ENCODE measurements around the gene FBLIM1.

The FBLIM1 gene

DNA sequence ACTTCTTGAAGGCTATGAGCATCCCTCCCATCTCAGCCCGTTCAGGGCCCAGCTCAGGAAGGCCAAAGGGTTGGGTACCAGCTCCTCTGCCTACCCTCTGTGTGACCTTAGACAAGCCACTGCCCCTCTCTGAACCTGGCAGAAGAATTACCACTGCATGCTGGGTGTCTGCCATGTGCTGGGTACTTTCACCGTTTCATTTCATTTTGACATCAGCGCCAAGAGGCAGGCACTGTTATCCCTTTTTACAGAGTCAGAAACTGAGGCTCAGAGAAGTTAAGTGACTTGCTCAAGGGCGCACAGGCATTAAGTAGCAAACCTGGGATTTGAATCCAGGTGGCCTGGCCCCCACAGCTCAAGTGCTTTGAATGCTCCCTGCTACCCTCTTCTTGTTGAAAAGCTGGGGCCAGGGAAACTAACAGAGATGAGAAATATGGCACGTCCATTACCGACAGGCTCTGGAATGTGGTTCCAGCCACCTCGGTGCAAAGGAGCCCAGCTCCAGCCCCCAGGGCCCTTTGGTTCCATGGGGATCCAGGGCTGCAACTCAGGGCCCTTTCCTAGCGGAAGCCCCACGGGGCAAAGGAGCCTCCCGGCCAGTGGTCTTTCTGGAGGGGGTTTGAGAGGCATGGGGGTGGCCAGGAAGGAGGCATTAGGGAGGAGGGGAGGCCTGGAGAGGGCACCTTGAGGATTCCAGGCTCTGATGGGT, 9.8 kb upstream of the FBLIM1 start:
- DNase-seq = no peak

DNA sequence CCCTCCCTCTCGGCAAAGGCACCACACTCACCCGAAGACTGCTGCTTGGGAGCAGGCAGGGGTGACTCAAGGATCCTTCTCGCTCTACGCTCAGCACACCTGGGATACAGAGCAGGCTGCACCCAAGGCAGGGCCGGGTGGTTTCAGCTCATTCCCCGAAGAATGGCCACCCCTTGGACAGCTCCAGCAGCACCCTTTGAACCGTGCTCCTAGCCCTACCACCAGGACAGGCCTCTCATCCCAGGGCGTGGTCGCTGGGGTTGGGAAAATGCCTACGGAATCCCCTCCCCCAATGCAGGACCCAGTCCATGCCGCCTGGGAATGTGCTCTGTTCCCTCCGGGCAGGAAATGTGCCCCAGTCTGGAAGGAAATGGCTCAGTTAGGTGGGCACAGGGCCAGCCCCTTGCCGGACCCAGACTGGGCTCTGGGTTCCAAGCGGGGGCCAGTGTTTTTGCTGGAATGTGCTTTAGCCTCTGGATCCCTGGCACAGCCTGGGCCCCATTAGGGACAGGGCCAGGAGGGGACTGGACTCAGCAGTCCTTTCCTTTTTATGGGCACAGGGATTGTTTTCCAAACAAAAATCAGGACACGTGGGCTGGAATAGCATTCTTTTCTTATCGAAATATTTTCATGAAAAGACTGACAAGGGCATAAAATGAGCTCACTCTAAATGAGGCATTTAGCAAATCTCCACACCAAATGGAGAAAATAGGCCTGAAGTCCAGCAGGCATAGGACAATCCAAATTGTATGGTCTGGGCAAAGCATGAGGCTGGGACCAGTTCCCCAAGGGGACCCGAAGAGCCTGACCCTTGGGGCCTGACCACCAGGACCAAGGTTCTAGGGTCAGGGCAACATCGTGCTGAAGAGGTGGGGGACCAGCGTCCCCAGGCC, 8.9 kb upstream of the FBLIM1 start:
- DNase-seq = no peak

DNA sequence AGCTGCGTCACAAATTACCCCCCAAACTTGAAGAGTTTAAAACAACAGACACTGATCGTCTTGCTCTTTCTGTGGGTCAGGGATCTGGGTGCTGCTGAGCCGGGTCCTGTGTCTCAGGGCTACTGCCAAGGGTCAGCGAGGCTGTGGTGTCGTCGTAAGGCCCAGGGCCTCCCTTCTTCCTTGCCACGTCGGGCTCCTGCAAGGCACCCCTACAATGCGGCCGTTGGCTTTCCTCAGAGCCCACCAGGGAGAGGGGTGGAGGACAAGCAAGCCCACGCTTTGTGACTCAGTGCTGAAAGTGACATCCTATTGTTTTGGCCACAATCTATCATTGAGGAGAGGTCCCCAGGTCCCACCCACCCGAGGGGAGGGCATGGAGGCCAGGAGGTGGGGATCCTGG, 7.7 kb upstream of the FBLIM1 start:
- no peak for DNase-seq

DNA sequence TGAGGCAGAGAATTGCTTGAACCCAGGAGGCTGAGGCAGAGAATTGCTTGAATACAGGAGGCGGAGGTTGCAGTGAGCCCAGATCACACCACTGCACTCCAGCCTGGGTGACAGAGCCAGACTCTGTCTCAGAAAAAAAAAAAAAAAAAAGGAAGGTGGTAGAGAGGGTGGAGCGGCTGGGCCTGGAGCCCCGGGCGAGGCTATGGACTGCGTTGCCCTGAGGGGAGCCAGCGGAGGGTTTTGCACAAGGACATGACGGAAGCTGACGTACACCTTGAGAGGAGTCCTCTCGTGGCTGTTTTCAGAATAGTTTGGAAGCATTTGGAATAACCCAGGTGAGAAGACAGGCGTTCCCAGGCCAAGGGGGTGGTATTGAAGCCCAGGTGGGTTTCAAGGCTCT, 6.9 kb upstream of the FBLIM1 start:
- no peak for DNase-seq

DNA sequence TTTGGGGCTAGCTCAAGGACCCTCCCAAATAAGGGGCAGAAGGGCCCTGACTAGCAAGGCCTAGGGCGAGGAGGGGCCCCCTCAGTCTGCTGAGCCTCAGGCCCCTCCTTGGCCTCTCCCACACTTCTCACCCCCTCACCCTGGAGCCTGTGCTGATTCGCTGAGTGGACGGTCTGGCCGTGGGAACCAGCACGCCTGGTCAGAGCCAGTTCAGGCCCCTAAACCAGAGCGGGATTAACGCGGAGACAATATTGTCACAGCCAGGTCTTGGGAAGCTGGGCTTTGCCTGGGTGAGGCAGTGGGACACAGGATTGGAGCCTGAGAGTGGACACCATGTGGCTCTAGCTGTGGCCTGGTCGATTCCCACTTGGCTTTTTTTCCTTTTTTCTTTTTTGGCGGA, 4.8 kb upstream of the FBLIM1 start:
- no peak for DNase-seq

DNA sequence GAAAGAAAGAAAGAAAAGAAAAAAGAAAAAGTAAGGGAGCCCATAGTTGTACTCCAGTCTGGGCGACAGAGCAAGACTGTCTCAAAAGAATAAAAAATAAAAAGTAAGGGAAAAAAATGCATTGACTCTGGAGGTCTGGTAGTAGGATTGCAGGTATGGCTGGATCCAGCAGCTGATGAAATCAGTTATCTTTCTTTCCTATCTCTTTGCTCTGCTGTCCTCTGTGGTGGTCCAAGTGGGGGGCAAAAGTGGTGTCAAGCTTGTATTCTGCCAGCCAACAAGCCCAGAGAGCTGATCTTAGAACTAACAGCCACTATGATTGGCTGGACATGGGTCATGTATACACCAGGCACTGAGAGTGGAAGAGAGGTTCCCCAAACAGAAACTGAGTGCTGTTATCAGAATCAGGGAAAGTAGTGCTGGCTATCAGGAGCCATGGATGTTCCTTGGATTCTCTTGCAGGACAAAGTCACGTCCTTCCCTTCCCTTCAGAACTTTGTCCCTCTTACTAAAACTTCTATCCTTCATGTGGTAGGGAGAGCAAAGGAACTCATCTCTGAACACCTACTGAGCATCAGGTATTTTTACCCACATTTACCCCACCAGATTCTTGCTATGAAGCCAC, 3.5 kb upstream of the FBLIM1 start:
- no peak for DNase-seq

DNA sequence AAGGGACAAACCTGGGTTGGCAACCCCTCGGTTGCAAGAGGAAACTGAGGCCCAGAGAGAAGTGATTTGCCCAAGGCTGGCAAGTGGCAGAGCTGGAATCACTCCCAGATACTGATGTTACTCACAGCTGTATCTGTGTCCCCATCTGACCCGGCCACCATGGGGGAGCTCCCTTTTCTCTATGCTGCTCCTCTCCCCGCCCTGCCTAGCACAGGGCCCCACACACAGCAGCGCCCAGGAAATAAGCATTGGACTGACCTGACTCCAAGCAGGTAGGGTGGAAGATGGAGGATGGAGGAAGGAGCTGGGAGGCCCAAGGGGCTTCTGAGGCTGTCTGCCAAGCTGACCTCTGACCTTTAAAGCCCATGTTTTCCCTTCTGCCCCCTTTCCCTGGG, 3.0 kb upstream of the FBLIM1 start:
- DNase-seq = no peak

DNA sequence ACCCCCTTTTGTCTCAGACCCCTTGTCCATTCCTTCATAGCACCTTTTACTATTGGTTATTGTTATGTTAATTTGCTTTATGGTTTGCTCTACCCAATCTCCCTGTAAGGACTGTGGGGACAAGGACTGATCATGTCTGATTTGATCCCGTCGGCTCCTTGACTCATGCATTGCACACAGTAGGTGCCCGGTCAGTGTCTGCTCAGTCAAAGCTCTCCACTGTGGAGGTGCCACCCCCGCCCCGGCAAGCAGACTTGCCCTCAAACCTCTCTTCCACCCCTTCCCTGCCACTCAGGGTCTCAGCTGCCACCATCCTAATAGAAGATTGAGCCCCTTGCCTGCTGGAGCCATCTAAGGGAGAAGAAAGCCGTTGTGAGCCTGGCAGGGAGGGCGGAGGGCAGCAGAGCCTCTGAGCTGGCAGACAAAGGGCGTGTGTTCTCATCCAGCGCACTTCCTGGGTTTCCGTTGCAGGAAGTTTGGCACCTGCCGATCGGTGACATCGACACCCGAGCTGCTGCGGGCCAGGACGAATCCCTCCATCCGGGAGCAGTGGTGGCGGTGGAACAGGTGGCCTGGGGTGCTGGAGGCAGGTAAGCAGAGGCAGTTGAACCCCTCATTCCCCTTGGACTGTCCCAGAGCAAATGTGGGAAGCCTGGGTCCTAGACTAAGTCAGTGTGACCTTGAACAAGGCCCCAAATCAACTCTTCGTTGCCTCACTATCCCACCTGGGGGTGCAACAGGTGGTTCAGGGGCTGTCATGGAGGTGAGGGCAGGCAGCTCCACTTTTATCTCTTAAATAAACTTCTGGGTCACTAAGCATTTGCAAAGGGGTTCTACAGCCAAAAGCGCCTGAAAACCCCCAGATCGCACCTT, 2.2 kb upstream of the FBLIM1 start:
- no peak for DNase-seq

DNA sequence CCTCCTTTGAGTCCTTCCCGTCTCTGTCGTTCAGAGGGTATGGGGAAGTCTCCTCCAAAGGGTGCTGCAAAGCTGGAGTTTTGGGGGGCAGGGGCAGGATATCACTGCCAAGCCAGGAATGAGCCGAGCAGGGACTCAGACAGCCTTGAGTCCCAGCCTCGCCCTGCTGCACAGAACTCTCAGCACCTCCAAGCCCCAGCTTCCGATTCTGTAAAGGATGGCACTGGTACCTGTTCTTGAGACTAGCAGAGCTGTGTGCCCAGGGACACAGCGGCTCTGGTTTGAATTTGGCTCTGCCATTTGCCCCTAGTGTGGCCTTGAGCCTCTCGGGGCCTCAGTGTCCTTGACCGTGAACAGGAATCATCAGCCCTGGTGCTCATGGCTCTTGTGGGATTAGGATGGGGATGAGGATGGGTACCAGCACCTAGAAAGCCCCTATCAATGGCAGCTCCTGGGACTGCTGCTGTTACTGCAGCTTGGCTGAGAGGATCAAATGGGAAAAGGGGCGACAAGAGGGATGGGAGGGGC, 1.5 kb upstream of the FBLIM1 start:
- DNase-seq = no peak

DNA sequence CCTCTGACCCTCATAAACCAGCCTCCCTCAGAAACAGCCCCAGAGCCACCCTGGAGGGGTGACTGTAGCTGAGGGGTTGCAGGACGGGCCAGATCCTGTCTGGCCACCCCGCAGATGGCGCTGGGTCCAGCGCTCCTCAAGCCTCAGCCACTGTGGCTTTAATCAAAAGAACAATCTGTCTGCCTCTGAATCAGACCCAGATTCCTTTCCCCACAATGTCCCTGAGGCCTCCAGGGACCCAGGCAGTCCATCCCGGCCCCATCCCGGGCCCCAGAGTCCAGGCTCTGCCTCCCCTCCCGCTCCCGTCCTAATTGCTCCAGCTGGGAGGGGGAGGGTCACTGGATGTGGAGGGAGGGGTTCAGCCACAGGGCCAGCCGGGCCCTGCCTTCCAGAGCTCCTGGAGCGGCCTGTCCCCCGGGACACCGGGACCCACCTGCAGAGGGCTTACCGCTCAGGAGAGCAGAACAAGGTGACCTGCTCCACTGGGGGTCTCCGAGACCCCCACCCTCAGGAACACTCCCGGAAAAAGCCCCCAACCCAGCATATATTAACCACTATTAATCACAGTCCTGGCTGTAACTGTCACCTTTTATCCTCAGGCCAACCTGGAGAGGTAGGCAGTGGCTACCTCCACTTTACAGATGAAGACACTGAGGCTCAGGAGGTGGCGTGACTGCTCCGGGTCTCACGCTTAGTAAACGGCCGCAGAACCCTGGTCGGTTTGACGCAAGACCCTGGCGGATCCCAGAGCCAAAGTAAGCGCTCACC, 836 bp upstream of the FBLIM1 start:
- no peak for DNase-seq

DNA sequence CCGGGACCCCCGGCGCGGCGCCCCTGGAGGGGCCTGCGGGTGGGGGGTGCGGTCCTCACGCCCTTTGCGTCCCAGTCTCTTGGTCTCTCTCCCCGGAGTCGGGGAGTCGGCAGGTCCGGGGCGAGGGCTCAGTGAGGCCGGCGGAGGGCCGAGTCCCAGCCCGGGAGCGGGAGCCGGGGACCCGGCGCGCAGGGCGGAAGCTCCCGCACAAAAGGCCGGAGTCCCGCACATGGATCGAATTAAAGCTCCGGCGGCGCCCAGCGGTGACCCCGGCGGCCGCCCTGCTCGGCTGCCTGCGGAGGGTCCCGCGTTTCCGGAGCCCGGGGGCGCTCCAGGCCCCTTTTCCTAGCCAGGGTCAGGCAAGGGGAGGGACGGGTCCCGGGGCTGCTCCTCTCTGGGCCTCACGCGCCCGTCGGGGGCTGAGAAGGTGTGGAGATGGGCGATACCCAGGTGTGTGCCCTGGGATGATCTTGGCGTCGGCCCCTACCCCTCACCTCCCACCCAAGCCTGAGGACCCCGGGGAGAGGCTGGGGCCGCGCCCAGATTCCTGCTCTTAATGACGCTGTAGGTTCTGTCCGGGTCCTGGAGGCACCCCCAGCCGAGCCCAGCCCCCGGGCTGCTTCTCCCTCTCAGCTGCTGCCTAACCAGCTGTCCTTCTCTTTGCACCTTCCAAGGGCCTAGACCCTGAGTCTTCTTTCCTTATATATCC, 512 bp downstream of the FBLIM1 start:
- no peak for DNase-seq

DNA sequence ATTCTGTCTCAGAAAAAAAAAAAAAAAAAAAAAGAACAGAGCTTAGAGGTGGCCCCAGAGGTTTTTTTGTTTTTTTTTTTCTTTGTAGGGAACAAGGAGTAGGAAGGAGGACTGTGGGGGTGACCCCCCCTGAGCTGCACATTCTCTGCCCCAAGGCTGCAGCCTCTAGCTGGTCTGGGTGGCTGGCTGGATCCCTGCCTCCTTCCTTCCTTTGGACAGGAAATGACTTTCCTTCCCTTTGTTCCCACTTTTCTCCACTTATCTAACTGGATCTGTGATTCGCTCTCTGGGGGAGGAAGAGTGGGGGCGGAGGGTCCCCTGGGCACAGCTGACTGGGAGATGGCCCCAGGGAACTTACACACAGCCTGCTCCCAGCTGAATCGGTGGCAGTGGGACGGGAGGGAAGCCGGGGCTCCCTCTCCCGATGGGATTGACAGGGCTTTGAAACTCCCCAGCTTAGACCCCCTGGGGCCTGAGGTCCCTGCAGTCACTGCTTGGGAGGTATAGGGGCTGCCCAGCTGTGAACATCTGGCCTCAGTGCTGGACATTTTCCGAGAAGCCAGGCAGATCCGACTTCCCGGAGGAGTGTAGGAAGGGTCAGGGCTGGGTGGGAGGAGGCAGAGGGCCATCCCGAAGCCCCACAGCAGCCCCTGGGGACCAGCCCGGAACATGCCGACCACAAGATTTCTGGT, 2.1 kb downstream of the FBLIM1 start:
- no peak for DNase-seq

DNA sequence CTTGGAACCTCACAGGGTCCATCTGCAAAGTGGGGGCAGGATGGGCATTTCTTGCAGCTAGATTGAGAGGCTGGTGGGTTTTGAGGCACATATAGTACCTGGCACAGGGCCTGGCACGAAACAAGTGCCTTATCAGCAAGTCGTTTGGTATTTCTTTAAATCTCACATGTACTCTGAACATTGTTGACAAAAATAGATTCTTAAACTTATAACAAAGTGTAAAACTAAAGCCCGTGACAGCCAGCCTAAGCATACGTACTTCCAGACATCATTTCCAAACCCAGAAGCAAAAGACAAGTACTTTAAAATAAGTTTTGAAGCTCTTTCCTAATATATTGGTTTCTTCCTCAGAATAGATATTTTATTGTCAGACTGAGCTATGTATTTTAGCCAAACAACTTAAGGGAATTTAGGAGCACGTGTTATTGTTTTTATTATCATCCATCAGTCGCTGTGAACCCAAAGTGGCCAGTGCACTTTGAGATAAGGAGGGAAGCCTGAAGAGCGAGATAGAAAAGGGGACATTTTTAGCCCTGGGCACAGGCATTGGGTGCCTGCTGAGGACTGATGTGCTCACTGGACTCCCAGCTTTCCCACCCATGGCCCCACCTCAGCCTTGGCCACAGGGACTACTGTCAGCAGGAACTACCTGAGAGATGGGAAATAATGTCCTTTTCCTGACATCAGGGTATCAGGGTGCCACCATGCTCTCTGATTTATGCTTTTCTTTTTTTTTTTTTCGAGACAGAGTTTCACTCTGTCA, 3.0 kb downstream of the FBLIM1 start:
- no peak for DNase-seq

DNA sequence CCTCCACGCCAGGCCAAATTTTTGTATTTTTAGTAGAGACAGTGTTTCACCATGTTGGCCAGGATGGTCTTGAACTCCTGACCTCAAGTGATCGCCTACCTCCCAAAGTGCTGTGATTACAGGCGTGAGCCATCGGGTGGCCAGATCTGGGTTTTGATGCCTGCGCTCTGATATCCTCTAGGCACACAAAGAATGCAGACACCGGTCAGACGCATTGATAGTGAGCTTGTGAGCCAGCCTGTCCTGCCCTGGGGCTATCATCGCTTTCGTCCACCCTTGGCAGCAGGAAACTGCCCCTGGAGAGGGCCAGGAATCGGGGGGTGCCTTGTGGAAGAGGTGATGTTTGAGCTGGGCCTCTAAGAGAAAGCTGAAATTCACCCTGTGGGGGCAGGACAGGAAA, 4.0 kb downstream of the FBLIM1 start:
- no peak for DNase-seq

DNA sequence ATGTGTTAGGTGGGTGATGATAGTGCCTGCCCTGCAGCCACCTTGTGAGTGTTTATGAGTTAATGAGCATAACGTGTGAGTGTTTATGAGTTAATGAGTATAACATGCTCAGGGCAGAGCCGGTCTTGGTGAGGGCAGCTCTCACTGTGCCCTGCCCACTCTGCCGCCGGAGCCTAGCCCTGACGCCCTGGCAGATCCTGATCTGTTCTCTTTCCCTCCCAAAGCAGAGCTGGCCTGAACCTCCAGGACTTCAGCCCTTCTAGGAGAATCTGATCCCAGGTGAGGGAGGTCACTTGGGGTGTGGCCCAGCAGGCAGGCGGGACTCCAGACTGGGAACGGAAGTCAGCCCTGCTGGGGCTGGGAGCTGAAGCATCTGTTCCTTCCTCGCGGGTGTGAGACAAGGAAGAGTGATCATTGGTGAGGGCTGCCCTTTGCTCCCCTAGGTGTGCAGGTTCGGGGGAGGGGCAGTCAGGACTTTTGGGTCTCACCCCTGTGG, 5.7 kb downstream of the FBLIM1 start:
- no peak for DNase-seq

DNA sequence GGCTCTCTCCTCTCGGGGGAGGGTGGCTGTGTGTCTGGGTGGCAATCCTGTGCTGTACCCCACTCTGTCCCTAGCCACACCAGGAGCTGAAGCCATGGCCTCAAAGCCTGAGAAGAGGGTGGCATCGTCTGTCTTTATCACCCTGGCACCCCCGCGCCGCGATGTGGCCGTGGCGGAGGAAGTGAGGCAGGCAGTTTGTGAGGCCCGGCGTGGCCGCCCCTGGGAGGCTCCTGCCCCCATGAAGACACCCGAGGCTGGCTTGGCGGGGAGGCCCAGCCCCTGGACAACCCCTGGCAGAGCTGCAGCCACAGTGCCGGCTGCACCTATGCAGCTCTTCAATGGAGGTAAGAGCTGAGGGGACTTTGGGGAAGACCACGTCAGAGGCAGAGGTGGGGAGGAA, 6.3 kb downstream of the FBLIM1 start:
- DNase-seq = no peak

DNA sequence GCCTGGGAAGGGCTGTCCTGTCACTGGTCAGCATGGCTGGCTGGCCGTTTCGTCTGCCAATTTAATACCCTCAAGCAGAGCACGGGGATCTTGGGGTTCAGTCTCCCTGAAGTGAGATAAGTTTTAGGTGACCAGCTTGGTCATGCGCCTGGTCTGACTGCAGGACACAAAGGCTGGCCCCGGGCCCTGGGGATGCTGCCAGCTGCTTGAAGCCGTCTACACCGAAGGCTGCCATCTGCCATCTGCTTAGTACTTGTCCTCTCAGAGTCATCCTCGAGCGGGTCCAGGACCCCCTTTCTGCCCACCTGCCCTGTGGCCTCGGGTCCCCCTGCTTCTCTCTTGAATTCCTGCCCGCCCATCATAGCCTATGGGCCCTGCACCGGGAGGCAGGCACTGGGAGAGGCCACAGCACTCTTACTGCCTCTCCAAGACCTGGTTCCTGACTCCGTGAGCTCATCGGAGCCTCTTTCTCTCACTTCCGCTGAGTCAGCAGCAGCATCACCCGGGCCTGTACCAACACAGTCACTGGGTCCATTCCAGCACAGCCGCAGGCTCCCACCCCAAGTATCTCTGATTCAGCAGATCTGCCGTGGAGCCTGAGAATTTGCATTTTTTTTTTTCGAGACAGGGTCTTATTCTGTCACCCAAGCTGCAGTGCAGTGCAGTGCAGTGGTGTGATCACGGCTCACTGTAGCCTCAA, 7.0 kb downstream of the FBLIM1 start:
- no peak for DNase-seq

DNA sequence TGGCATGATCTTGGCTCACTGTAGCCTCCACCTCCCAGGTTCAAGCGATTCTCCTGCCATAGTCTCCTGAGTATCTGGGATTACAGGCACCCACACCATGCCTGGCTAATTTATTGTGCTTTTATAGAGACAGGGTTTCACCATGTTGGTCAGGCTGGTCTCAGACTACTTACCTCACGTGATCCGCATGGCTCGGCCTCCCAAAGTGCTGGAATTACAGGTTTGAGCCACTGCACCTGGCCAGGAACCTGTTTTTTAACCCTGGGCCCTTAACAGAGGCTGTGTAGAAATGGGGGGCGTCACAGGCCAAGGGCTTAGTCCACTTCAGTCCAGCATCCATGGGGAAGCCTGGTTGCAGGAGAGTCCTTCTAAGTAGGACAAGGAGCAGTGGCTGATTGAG, 9.3 kb downstream of the FBLIM1 start:
- no peak for DNase-seq

DNA sequence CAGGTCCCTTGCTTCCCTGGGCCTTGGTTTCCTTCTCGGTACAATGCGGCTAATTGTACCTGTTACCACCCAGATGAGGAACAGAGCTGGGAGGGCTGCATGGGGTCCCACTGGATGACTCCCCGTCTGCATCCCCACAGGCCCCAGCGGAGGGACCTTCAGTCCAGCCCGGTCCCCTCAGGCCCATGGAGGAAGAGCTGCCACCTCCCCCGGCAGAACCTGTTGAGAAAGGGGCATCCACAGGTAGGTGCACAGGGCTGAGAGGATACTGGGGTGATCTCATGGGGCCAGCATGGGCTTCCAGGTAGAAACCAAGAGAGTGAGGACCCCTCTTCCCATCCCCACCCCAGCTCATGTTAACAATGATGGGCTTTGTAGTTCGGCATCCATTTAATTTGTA, 9.8 kb downstream of the FBLIM1 start:
- DNase-seq = no peak

All from T-helper 2 cell (primary cell).